ENCODE data around the gene TRIM74. TPM values are rescaled to one million over a fixed set of nuclear protein-coding genes. Genes with fewer than 3 reads are reported as not detected.
"Not testable (repeated sequence)": the region's sequence is repeated elsewhere in the genome, so short reads cannot be mapped to it uniquely, and the experiment has no call there.

Gene TRIM74
- total RNA-seq, 1 experiment from 2014 or later = not detected

GRCh38 chr7:72960029-72960428 is 9.2 kb downstream of the TRIM74 start:
- not testable (repeated sequence) for DNase-seq (ENCODE audit: low read depth)

DNA sequence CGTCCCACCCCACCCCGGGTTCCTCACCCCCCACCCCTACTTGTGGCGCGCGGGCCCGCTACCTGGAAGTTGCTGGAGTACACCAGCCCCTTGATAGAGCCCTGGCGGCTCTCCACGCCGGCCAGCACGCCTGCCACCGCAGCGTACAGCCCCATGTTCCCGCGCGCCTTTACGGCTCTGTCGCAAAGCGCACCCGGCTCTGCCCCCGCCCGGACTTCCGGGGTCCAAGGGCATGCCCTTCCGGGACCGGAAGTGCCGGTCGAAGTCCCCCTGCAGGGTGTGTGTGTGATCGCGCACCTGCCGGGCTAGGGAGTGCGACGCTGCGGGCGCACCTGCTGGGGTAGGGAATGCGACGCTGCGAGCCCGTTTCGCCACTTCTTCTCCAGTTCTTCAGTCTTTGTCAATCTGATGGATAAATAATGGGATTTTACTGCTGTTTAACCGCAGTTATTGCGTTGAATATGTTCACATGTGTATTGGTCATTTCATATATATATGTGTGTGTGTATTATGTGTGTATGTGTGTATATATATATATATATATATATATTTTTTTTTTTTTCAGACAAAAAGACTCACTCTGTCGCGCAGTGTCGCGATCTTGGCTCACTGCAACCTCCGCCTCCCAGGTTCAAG is 14.6 kb downstream of the TRIM74 start:
- DNase-seq (ENCODE audit: low read depth) = not testable (repeated sequence)

GRCh38 chr7:72953901-72954562 is 15.2 kb downstream of the TRIM74 start:
- not testable (repeated sequence) for DNase-seq (ENCODE audit: low read depth)

DNA sequence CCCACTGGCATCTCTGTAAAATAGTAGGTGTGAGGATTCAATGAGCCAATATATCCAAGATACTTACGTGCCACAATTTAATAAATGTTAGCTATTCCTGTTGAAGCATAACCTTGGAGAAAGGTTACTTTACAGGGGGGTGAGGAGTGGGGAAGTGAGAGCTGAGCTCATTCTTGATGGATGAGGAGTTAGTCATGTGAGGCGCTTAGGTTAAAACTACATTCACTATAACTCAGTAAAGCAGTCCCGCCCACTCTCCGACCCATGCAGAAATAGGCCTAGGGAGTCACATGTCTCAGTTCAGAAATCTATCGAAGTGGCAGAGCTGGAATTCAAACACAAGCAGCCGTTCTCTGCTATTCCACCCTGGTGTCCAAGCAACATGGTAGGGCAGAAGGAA is 18.8 kb downstream of the TRIM74 start:
- not testable (repeated sequence) for DNase-seq (ENCODE audit: low read depth)

- DNase-seq (ENCODE audit: low read depth) = not testable (repeated sequence)
Observed at GRCh38 chr7:72949686-72950085, 19.6 kb downstream of the TRIM74 start.

DNA sequence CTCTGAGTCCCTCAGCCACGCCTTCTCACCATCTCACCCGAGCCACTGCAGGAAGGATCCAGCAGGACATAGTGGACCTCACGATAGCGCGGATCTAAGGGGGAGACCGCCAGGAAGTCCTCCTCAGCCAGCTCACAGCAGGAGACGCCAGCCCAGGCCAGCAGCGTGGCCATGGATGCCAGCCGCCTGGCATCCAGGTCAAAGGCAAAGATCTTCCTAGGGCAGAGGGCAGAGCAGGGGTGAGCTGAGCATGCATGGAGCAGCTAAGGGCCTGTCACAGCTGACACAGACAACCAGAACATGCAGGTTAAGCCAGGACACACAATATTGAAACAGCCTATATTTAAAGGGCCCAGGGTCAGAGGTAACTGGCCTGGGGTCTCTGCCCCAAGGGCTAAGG is 20.0 kb downstream of the TRIM74 start:
- not testable (repeated sequence) for DNase-seq (ENCODE audit: low read depth)

- DNase-seq (ENCODE audit: low read depth) = not testable (repeated sequence)
Observed at GRCh38 chr7:72948714-72949113, 20.6 kb downstream of the TRIM74 start.

- DNase-seq (ENCODE audit: low read depth) = not testable (repeated sequence)
Observed at GRCh38 chr7:72946130-72946745, 23.0 kb downstream of the TRIM74 start.

GRCh38 chr7:72945597-72945996 is 23.7 kb downstream of the TRIM74 start:
- DNase-seq (ENCODE audit: low read depth) = not testable (repeated sequence)

DNA sequence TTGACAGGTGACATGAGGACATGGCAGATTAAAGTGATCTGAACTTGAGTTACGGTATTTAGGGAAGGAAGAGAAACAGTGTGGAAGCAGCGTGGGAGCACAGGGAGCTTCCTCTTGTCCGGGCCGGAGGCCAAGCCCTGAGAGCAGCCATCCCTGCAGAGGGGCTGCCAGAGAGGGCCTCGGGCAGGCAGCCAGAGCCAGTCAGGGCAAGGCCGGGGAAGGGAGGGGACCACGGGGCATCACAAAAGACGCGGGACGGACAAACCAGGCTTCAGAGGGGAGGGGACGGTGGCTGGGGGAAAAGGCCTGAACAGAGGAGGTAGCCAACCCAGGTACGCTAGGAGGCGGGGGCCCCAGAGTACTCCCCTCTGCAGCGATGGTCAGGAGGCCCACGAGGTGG is 24.3 kb downstream of the TRIM74 start:
- DNase-seq (ENCODE audit: low read depth) = not testable (repeated sequence)

GRCh38 chr7:72942956-72943355 is 26.3 kb downstream of the TRIM74 start:
- DNase-seq (ENCODE audit: low read depth) = not testable (repeated sequence)

DNA sequence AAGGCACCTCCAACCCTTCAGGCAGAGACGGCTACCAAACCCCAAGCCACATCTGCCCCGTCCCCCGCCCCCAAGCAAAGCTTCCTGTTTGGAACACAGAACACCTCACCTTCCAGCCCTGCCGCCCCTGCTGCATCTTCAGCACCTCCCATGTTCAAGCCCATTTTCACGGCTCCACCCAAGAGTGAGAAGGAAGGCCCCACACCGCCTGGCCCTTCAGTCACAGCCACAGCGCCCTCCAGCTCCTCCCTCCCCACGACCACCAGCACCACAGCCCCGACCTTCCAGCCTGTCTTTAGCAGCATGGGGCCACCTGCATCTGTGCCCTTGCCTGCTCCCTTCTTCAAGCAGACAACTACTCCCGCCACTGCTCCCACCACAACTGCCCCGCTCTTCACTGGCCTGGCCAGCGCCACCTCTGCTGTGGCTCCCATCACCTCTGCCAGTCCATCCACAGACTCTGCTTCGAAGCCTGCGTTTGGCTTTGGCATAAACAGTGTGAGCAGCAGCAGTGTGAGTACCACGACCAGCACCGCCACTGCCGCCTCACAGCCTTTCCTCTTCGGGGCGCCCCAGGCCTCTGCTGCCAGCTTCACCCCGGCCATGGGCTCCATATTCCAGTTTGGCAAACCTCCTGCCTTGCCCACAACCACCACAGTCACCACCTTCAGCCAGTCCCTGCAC is 27.1 kb downstream of the TRIM74 start:
- DNase-seq (ENCODE audit: low read depth) = not testable (repeated sequence)

DNA sequence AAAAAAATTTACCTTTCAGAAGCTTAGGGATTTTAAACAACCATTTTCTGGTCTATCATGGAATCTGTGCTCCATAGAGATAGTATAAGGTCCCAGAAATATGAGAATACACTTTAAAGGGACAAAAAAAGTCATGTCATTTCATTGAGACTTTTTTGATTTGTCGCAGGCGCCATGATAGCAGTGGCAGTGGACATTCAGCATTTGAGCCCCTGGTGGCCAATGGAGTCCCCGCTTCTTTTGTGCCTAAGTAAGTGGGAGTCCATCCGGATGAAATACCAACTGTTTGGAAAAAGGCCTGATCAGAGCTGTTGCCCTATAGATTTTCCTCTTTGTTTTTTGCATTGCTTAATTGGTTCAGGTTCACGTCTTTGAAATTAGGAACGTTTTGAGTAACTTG is 41.0 kb downstream of the TRIM74 start:
- not testable (repeated sequence) for DNase-seq (ENCODE audit: low read depth)

DNA sequence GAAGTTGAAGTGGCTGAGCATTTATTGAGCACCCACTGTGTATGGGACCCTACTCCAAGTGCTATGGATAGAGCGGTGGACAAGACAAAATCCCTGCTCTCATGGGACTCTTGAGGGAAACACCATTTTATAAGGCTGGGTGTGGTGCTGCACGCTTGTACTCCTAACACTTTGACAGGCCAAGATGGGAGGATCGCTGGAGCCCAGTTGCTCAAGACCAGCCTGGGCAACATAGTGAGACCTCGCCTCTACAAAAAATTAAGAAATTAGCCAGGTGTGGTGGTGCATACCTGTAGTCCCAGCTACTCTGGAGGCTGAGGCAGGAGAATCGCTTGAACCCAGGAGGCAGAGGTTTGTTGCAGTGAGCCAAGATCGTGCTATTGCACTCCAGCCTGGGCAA is 41.5 kb downstream of the TRIM74 start:
- DNase-seq (ENCODE audit: low read depth) = not testable (repeated sequence)

- peak; percentile 96 for DNase-seq (ENCODE audit: low read depth)
Observed at GRCh38 chr7:72925546-72926120, 43.6 kb downstream of the TRIM74 start.

DNA sequence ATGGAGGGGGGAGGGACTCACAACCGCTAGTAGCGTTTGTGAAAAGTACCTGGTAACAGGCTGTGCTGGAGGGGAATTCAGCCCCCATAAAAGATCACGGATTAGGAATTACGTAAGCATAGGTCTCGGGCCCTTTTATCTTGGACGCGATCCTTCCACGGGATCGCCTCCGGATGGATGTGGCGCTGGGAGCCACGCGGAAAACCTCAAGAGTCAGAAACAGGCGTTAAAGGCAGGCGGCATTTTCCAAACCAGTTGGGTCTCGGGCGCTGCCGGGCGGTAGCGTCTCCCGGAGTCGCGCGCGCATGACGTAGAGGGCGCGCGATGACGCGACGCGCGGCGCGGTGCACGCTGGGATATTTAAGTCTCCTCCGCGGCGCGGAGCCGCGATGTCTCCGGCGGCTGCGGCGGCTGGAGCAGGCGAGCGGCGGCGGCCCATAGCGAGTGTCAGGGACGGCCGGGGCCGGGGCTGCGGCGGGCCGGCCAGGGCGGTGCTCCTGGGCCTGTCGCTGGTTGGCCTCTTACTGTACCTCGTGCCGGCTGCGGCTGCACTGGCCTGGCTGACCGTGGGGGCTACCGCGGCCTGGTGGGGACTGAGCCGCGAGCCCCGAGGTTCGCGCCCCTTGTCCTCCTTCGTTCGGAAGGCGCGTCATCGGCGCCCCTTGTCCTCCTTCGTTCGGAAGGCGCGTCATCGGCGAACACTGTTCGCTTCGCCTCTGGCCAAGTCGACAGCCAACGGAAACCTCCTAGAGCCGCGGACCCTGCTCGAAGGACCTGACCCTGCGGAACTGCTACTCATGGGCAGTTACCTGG is 44.3 kb downstream of the TRIM74 start, which contains the start of gene POM121:
Gene POM121 (plus strand): TSS at position 363 of the 813 bp plus-strand sequence. CDS start 27 bp downstream, at position 390.
- peak; percentile 90 for DNase-seq (ENCODE audit: low read depth)

DNA sequence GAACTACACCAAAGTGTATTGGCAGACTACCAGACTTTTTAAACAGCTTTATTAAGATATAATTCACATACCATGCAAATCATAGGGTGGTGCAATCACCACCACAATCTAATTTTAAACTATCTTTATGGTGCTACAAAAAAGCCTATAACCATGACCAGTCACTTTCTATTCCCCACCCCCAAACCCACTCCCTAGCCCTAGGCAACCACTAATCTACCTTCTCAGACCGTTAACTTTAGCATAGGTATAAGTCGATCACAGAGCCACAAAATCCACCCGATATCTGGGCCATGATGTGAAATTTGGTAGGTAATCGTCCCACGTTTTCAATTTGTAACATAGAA is 44.9 kb downstream of the TRIM74 start:
- no peak for DNase-seq (ENCODE audit: low read depth)

- DNase-seq (ENCODE audit: low read depth) = peak; percentile 21
Observed at GRCh38 chr7:72919256-72919775, 50.0 kb downstream of the TRIM74 start.

DNA sequence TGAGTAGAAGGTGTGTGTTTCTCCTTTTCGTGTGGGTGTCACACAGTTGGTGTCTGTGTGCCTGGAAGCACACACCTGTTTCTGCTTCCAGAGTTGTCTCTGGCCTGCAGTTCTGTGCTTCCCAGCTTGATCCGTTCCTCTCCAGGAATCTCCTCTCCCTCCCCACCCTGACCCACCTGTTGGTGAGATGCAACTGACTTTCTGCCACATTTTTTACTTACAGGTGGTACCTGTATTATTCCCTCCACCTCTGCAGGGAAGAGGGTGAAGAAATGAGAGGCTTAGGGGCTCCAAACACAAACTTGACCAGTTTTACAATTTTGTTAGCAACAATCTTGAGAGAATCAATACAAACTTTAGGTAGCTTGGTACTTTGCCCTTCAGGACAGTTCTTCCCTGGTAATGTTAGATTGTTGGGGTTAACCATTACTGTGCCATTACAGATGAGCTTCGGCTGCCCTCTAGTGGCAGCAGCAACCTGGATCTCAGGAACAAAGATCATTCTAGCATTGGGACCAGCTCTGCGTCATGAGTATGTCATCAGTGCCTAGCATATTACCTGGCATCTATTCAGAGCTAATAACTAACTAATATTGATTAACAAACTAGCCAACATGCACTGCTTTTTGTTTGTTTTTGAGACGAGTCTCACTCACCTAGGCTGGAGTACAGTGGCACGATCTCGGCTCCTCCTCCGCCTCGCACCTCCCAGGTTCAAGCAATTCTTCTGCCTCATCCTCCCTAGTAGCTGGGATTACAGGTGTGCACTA is 54.3 kb downstream of the TRIM74 start:
- DNase-seq (ENCODE audit: low read depth) = peak; percentile 64

DNA sequence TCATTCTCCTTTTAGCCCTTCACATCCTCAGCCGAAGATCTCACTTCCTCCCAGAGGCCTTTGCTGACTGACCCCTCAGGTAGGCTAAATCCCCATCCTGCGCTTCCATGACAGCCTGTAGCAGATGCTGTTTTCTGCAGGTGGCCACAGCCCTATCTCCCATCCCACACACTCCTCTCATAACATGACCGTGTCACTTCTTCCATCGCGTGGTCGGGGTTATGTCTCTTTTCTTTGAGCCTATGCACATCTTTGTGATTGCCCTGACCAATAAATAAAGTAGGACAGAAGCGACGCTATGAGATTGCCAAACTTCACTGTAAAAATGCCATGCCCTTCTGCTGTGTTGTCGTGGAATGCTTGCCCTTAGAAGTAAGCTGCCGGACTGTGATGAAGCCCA is 55.5 kb downstream of the TRIM74 start:
- DNase-seq (ENCODE audit: low read depth) = not testable (repeated sequence)
